ENCODE data around the gene TBC1D30. TPM values are rescaled to one million over a fixed set of nuclear protein-coding genes. Genes with fewer than 3 reads are reported as not detected.
"Not testable (repeated sequence)": the region's sequence is repeated elsewhere in the genome, so short reads cannot be mapped to it uniquely, and the experiment has no call there.

Gene TBC1D30
- total RNA-seq, 1 donor from 2014 or later, result 0.52 TPM

GRCh38 chr12:64802180-64802775 lies 22.2 kb upstream of the TBC1D30 start:
- not testable (repeated sequence) for H3K4me3 ChIP-seq (ENCODE audit: low read length in 3 of 3); H3K36me3 ChIP-seq (ENCODE audit: control insufficient read depth in 3 of 3, insufficient read depth in 3 of 3, low read length in 3 of 3); H3K4me1 ChIP-seq (ENCODE audit: control insufficient read depth in 3 of 3, insufficient read depth in 3 of 3, low read length in 3 of 3); H3K9me3 ChIP-seq (ENCODE audit: control insufficient read depth in 3 of 3, low read length in 3 of 3); H3K9ac ChIP-seq (ENCODE audit: low read depth in 1 of 3, low read length in 3 of 3); H3K27ac ChIP-seq (ENCODE audit: low read depth, low read length); H3K27me3 ChIP-seq (ENCODE audit: control insufficient read depth in 3 of 3, insufficient read depth in 3 of 3, low read length in 3 of 3)

- Histone ChIP-seq H3K27me3 (ENCODE audit: control insufficient read depth in 3 of 3, insufficient read depth in 3 of 3, low read length in 3 of 3) (peaks cover 0 to 4% (median 0%) of the 10 kb centered on the region in 3 donors), H3K9me3 (ENCODE audit: control insufficient read depth in 3 of 3, low read length in 3 of 3) (no peaks in the 10 kb centered on the region), H3K4me3 (ENCODE audit: low read length in 3 of 3) (no peak overlapping the region), H3K4me1 (ENCODE audit: control insufficient read depth in 3 of 3, insufficient read depth in 3 of 3, low read length in 3 of 3) (no peaks in the 10 kb centered on the region), H3K27ac (ENCODE audit: low read depth, low read length) (no peak overlapping the region), H3K36me3 (ENCODE audit: control insufficient read depth in 3 of 3, insufficient read depth in 3 of 3, low read length in 3 of 3) (no peaks in the 10 kb centered on the region), H3K9ac (ENCODE audit: low read depth in 1 of 3, low read length in 3 of 3) (no peak overlapping the region)
Observed at GRCh38 chr12:64806173-64806572, 18.3 kb upstream of the TBC1D30 start.

- Histone ChIP-seq H3K27me3 (ENCODE audit: control insufficient read depth in 3 of 3, insufficient read depth in 3 of 3, low read length in 3 of 3) (peaks cover 0 to 4% (median 0%) of the 10 kb centered on the region in 3 donors), H3K4me1 (ENCODE audit: control insufficient read depth in 3 of 3, insufficient read depth in 3 of 3, low read length in 3 of 3) (no peaks in the 10 kb centered on the region), H3K4me3 (ENCODE audit: low read length in 3 of 3) (no peak overlapping the region), H3K36me3 (ENCODE audit: control insufficient read depth in 3 of 3, insufficient read depth in 3 of 3, low read length in 3 of 3) (no peaks in the 10 kb centered on the region), H3K9ac (ENCODE audit: low read depth in 1 of 3, low read length in 3 of 3) (no peak overlapping the region), H3K27ac (ENCODE audit: low read depth, low read length) (no peak overlapping the region), H3K9me3 (ENCODE audit: control insufficient read depth in 3 of 3, low read length in 3 of 3) (no peaks in the 10 kb centered on the region)
Observed at GRCh38 chr12:64806593-64807460, 17.6 kb upstream of the TBC1D30 start.

GRCh38 chr12:64808110-64808509 lies 16.3 kb upstream of the TBC1D30 start:
- peaks cover 0 to 4% (median 0%) of the 10 kb centered on the region in 3 donors for H3K27me3 ChIP-seq (ENCODE audit: control insufficient read depth in 3 of 3, insufficient read depth in 3 of 3, low read length in 3 of 3)

GRCh38 chr12:64810831-64811230 lies 13.6 kb upstream of the TBC1D30 start:
- no peaks in the 10 kb centered on the region for H3K36me3 ChIP-seq (ENCODE audit: control insufficient read depth in 3 of 3, insufficient read depth in 3 of 3, low read length in 3 of 3)
- no peak overlapping the region for H3K9ac ChIP-seq (ENCODE audit: low read depth in 1 of 3, low read length in 3 of 3)
- H3K4me3 ChIP-seq (ENCODE audit: low read length in 3 of 3), result no peak overlapping the region

More at GRCh38 chr12:64808110-64808509, 16.3 kb upstream of the TBC1D30 start:
- Histone ChIP-seq H3K9me3 (ENCODE audit: control insufficient read depth in 3 of 3, low read length in 3 of 3) (no peaks in the 10 kb centered on the region), H3K4me1 (ENCODE audit: control insufficient read depth in 3 of 3, insufficient read depth in 3 of 3, low read length in 3 of 3) (no peaks in the 10 kb centered on the region), H3K9ac (ENCODE audit: low read depth in 1 of 3, low read length in 3 of 3) (no peak overlapping the region), H3K36me3 (ENCODE audit: control insufficient read depth in 3 of 3, insufficient read depth in 3 of 3, low read length in 3 of 3) (no peaks in the 10 kb centered on the region), H3K27ac (ENCODE audit: low read depth, low read length) (no peak overlapping the region), H3K4me3 (ENCODE audit: low read length in 3 of 3) (no peak overlapping the region)

GRCh38 chr12:64813723-64814122 lies 10.7 kb upstream of the TBC1D30 start:
- Histone ChIP-seq H3K9me3 (ENCODE audit: control insufficient read depth in 3 of 3, low read length in 3 of 3) (no peaks in the 10 kb centered on the region), H3K36me3 (ENCODE audit: control insufficient read depth in 3 of 3, insufficient read depth in 3 of 3, low read length in 3 of 3) (no peaks in the 10 kb centered on the region), H3K4me1 (ENCODE audit: control insufficient read depth in 3 of 3, insufficient read depth in 3 of 3, low read length in 3 of 3) (no peaks in the 10 kb centered on the region), H3K27me3 (ENCODE audit: control insufficient read depth in 3 of 3, insufficient read depth in 3 of 3, low read length in 3 of 3) (no peaks in the 10 kb centered on the region), H3K4me3 (ENCODE audit: low read length in 3 of 3) (no peak overlapping the region), H3K9ac (ENCODE audit: low read depth in 1 of 3, low read length in 3 of 3) (no peak overlapping the region), H3K27ac (ENCODE audit: low read depth, low read length) (no peak overlapping the region)

More at GRCh38 chr12:64810831-64811230, 13.6 kb upstream of the TBC1D30 start:
- H3K27me3 ChIP-seq (ENCODE audit: control insufficient read depth in 3 of 3, insufficient read depth in 3 of 3, low read length in 3 of 3), result no peaks in the 10 kb centered on the region
- no peak overlapping the region for H3K27ac ChIP-seq (ENCODE audit: low read depth, low read length)
- H3K4me1 ChIP-seq (ENCODE audit: control insufficient read depth in 3 of 3, insufficient read depth in 3 of 3, low read length in 3 of 3), result no peaks in the 10 kb centered on the region
- H3K9me3 ChIP-seq (ENCODE audit: control insufficient read depth in 3 of 3, low read length in 3 of 3), result no peaks in the 10 kb centered on the region

- no peaks in the 10 kb centered on the region for H3K27me3 ChIP-seq (ENCODE audit: control insufficient read depth in 3 of 3, insufficient read depth in 3 of 3, low read length in 3 of 3)
- H3K36me3 ChIP-seq (ENCODE audit: control insufficient read depth in 3 of 3, insufficient read depth in 3 of 3, low read length in 3 of 3), result no peaks in the 10 kb centered on the region
- H3K4me3 ChIP-seq (ENCODE audit: low read length in 3 of 3), result no peak overlapping the region
- H3K4me1 ChIP-seq (ENCODE audit: control insufficient read depth in 3 of 3, insufficient read depth in 3 of 3, low read length in 3 of 3), result no peaks in the 10 kb centered on the region
- H3K9ac ChIP-seq (ENCODE audit: low read depth in 1 of 3, low read length in 3 of 3), result no peak overlapping the region
- no peaks in the 10 kb centered on the region for H3K9me3 ChIP-seq (ENCODE audit: control insufficient read depth in 3 of 3, low read length in 3 of 3)
- H3K27ac ChIP-seq (ENCODE audit: low read depth, low read length), result no peak overlapping the region
Observed at GRCh38 chr12:64814432-64814831, 10.0 kb upstream of the TBC1D30 start.

- peaks cover 9 to 12% (median 11%) of the 10 kb centered on the region in 3 donors for H3K27me3 ChIP-seq (ENCODE audit: control insufficient read depth in 3 of 3, insufficient read depth in 3 of 3, low read length in 3 of 3)
- peaks cover 7 to 9% (median 9%) of the 10 kb centered on the region in 3 donors for H3K4me1 ChIP-seq (ENCODE audit: control insufficient read depth in 3 of 3, insufficient read depth in 3 of 3, low read length in 3 of 3)
- no peak overlapping the region for H3K4me3 ChIP-seq (ENCODE audit: low read length in 3 of 3)
- no peak overlapping the region for H3K9ac ChIP-seq (ENCODE audit: low read depth in 1 of 3, low read length in 3 of 3)
- H3K27ac ChIP-seq (ENCODE audit: low read depth, low read length), result no peak overlapping the region
- H3K36me3 ChIP-seq (ENCODE audit: control insufficient read depth in 3 of 3, insufficient read depth in 3 of 3, low read length in 3 of 3), result no peaks in the 10 kb centered on the region
- peaks cover 0 to 2% (median 0%) of the 10 kb centered on the region in 3 donors for H3K9me3 ChIP-seq (ENCODE audit: control insufficient read depth in 3 of 3, low read length in 3 of 3)
Observed at GRCh38 chr12:64819816-64820402, 4.5 kb upstream of the TBC1D30 start.

- H3K9me3 ChIP-seq (ENCODE audit: control insufficient read depth in 3 of 3, low read length in 3 of 3), result peaks cover 0 to 2% (median 0%) of the 10 kb centered on the region in 3 donors
- no peaks in the 10 kb centered on the region for H3K36me3 ChIP-seq (ENCODE audit: control insufficient read depth in 3 of 3, insufficient read depth in 3 of 3, low read length in 3 of 3)
- H3K27me3 ChIP-seq (ENCODE audit: control insufficient read depth in 3 of 3, insufficient read depth in 3 of 3, low read length in 3 of 3), result peaks cover 14 to 18% (median 17%) of the 10 kb centered on the region in 3 donors
- H3K4me3 ChIP-seq (ENCODE audit: low read length in 3 of 3), result no peak overlapping the region
- H3K27ac ChIP-seq (ENCODE audit: low read depth, low read length), result no peak overlapping the region
- H3K4me1 ChIP-seq (ENCODE audit: control insufficient read depth in 3 of 3, insufficient read depth in 3 of 3, low read length in 3 of 3), result peaks cover 14 to 16% (median 16%) of the 10 kb centered on the region in 3 donors
- H3K9ac ChIP-seq (ENCODE audit: low read depth in 1 of 3, low read length in 3 of 3), result no peak overlapping the region
Observed at GRCh38 chr12:64820593-64820992, 3.9 kb upstream of the TBC1D30 start.

Data from skeletal muscle tissue (tissue), 4 donors.